ENCODE measurements around the gene TEX14. TPM values are rescaled to one million over a fixed set of nuclear protein-coding genes. Genes with fewer than 3 reads are reported as not detected.

TEX14 gene
- total and polyA plus RNA-seq, 10 of the 15 experiments (the other 5 are each of a cell fraction or from before 2014, with no cell fraction given) = 0.15 to 1.3 (median 0.66) TPM

DNA sequence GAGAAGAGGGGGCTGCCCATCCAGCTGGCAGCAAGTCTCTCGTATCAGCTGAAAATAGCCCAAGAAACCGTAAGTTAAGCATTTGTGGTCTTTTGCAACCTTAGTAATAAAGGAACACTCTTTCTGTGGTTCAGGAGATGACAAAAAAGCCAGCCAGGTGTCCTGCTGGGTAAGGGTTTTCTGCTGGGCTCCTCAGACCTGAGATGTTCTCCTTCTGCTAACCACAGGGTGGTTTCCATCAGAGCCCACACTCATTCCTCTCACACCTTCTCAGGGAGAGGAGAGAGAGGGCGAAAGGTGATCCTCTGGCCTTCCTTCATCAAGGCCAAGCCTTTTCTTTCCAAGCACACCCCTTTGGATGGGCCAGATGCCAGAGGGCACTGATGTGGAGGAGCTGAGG lies 70.7 kb downstream of the TEX14 start (continued):
- TF ChIP-seq, protein P1, sequence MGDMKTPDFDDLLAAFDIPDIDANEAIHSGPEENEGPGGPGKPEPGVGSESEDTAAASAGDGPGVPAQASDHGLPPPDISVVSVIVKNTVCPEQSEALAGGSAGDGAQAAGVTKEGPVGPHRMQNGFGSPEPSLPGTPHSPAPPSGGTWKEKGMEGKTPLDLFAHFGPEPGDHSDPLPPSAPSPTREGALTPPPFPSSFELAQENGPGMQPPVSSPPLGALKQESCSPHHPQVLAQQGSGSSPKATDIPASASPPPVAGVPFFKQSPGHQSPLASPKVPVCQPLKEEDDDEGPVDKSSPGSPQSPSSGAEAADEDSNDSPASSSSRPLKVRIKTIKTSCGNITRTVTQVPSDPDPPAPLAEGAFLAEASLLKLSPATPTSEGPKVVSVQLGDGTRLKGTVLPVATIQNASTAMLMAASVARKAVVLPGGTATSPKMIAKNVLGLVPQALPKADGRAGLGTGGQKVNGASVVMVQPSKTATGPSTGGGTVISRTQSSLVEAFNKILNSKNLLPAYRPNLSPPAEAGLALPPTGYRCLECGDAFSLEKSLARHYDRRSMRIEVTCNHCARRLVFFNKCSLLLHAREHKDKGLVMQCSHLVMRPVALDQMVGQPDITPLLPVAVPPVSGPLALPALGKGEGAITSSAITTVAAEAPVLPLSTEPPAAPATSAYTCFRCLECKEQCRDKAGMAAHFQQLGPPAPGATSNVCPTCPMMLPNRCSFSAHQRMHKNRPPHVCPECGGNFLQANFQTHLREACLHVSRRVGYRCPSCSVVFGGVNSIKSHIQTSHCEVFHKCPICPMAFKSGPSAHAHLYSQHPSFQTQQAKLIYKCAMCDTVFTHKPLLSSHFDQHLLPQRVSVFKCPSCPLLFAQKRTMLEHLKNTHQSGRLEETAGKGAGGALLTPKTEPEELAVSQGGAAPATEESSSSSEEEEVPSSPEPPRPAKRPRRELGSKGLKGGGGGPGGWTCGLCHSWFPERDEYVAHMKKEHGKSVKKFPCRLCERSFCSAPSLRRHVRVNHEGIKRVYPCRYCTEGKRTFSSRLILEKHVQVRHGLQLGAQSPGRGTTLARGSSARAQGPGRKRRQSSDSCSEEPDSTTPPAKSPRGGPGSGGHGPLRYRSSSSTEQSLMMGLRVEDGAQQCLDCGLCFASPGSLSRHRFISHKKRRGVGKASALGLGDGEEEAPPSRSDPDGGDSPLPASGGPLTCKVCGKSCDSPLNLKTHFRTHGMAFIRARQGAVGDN (IDR thresholded peaks at IDR 0.05) = no peak
- TF ChIP-seq, protein P2, sequence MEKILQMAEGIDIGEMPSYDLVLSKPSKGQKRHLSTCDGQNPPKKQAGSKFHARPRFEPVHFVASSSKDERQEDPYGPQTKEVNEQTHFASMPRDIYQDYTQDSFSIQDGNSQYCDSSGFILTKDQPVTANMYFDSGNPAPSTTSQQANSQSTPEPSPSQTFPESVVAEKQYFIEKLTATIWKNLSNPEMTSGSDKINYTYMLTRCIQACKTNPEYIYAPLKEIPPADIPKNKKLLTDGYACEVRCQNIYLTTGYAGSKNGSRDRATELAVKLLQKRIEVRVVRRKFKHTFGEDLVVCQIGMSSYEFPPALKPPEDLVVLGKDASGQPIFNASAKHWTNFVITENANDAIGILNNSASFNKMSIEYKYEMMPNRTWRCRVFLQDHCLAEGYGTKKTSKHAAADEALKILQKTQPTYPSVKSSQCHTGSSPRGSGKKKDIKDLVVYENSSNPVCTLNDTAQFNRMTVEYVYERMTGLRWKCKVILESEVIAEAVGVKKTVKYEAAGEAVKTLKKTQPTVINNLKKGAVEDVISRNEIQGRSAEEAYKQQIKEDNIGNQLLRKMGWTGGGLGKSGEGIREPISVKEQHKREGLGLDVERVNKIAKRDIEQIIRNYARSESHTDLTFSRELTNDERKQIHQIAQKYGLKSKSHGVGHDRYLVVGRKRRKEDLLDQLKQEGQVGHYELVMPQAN (conservative IDR thresholded peaks at IDR 0.05) = no peak
- TF ChIP-seq KLF5 (IDR thresholded peaks at IDR 0.05; ENCODE audit: partially characterized antibody) (no peak), RAD51 (IDR thresholded peaks at IDR 0.05) (no peak), RAD21 (IDR thresholded peaks at IDR 0.05; ENCODE audit: insufficient read depth, low read depth, low read length) (no peak), NR2C1 (IDR thresholded peaks at IDR 0.05) (no peak), CREM (IDR thresholded peaks at IDR 0.05; ENCODE audit: low read depth) (peak; percentile 79), MEF2B (IDR thresholded peaks at IDR 0.05; ENCODE audit: partially characterized antibody, poor library complexity, severe bottlenecking) (peak; percentile 63), RELA (IDR thresholded peaks at IDR 0.05; ENCODE audit: borderline replicate concordance, partially characterized antibody) (no peak), RUNX3 (IDR thresholded peaks at IDR 0.05; ENCODE audit: low read length) (peak; percentile 99)
- TF ChIP-seq, protein P3, sequence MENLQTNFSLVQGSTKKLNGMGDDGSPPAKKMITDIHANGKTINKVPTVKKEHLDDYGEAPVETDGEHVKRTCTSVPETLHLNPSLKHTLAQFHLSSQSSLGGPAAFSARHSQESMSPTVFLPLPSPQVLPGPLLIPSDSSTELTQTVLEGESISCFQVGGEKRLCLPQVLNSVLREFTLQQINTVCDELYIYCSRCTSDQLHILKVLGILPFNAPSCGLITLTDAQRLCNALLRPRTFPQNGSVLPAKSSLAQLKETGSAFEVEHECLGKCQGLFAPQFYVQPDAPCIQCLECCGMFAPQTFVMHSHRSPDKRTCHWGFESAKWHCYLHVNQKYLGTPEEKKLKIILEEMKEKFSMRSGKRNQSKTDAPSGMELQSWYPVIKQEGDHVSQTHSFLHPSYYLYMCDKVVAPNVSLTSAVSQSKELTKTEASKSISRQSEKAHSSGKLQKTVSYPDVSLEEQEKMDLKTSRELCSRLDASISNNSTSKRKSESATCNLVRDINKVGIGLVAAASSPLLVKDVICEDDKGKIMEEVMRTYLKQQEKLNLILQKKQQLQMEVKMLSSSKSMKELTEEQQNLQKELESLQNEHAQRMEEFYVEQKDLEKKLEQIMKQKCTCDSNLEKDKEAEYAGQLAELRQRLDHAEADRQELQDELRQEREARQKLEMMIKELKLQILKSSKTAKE (IDR thresholded peaks at IDR 0.05; ENCODE audit: low read depth, poor library complexity, severe bottlenecking) = no peak
- TF ChIP-seq, protein P4, sequence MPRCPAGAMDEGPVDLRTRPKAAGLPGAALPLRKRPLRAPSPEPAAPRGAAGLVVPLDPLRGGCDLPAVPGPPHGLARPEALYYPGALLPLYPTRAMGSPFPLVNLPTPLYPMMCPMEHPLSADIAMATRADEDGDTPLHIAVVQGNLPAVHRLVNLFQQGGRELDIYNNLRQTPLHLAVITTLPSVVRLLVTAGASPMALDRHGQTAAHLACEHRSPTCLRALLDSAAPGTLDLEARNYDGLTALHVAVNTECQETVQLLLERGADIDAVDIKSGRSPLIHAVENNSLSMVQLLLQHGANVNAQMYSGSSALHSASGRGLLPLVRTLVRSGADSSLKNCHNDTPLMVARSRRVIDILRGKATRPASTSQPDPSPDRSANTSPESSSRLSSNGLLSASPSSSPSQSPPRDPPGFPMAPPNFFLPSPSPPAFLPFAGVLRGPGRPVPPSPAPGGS (IDR thresholded peaks at IDR 0.05; ENCODE audit: borderline replicate concordance, insufficient read depth, low read depth, low read length, poor library complexity, severe bottlenecking) = peak; percentile 62
- TF ChIP-seq, protein P5, sequence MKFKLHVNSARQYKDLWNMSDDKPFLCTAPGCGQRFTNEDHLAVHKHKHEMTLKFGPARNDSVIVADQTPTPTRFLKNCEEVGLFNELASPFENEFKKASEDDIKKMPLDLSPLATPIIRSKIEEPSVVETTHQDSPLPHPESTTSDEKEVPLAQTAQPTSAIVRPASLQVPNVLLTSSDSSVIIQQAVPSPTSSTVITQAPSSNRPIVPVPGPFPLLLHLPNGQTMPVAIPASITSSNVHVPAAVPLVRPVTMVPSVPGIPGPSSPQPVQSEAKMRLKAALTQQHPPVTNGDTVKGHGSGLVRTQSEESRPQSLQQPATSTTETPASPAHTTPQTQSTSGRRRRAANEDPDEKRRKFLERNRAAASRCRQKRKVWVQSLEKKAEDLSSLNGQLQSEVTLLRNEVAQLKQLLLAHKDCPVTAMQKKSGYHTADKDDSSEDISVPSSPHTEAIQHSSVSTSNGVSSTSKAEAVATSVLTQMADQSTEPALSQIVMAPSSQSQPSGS (IDR thresholded peaks at IDR 0.05; ENCODE audit: low read length) = peak; percentile 77
- TF ChIP-seq, protein P6, sequence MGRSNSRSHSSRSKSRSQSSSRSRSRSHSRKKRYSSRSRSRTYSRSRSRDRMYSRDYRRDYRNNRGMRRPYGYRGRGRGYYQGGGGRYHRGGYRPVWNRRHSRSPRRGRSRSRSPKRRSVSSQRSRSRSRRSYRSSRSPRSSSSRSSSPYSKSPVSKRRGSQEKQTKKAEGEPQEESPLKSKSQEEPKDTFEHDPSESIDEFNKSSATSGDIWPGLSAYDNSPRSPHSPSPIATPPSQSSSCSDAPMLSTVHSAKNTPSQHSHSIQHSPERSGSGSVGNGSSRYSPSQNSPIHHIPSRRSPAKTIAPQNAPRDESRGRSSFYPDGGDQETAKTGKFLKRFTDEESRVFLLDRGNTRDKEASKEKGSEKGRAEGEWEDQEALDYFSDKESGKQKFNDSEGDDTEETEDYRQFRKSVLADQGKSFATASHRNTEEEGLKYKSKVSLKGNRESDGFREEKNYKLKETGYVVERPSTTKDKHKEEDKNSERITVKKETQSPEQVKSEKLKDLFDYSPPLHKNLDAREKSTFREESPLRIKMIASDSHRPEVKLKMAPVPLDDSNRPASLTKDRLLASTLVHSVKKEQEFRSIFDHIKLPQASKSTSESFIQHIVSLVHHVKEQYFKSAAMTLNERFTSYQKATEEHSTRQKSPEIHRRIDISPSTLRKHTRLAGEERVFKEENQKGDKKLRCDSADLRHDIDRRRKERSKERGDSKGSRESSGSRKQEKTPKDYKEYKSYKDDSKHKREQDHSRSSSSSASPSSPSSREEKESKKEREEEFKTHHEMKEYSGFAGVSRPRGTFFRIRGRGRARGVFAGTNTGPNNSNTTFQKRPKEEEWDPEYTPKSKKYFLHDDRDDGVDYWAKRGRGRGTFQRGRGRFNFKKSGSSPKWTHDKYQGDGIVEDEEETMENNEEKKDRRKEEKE (IDR thresholded peaks at IDR 0.05) = no peak

Measured in GM12878 (cell line).